Renal cortical epithelial cell (primary cell): ENCODE results near the gene TTC33. TPM values are rescaled to one million over a fixed set of nuclear protein-coding genes. Genes with fewer than 3 reads are reported as not detected.
"Not testable (repeated sequence)": the region's sequence is repeated elsewhere in the genome, so short reads cannot be mapped to it uniquely, and the experiment has no call there.

ENCODE experiments used
- DNase-seq: peaks from one replicate; pipeline ENCODE4 v3.0.0-alpha.2; 2011; ENCODE audit warnings: low read depth
- total RNA-seq: library from RNA; depleted of rRNA; stranded (reverse); fragments of >200 nt; gene quantifications from 2 replicates; pipeline ENCODE4 v1.2.3, GENCODE V29; 2014

Gene TTC33
- 18.8 and 22.7 TPM in 2 replicates for total RNA-seq

- peak; percentile 85 for DNase-seq
These were observed at the start of gene TTC33 for GRCh38 chr5:40755407-40756365. Gene TTC33, minus strand, starts transcription at chr5:40755961. Its CDS starts 8,943 bp downstream, at chr5:40747018.

GRCh38 chr5:40801771-40802562, 46.2 kb upstream of the TTC33 start:
- DNase-seq, result no peak

- DNase-seq, result no peak
These were observed 43.5 kb upstream of the TTC33 start for GRCh38 chr5:40799258-40799657.

- DNase-seq, result no peak
These were observed 43.0 kb upstream of the TTC33 start for GRCh38 chr5:40798801-40799210.

- peak; percentile 50 for DNase-seq
These were observed 42.4 kb upstream of the TTC33 start, which contains the start of gene PRKAA1 for GRCh38 chr5:40798012-40798800. Gene PRKAA1, minus strand, starts transcription at chr5:40798374. Its CDS starts 185 bp downstream, at chr5:40798189.

GRCh38 chr5:40797273-40798011, 41.7 kb upstream of the TTC33 start:
- DNase-seq, result peak; percentile 46

GRCh38 chr5:40796487-40796889, 40.7 kb upstream of the TTC33 start:
- DNase-seq, result peak; percentile 59

GRCh38 chr5:40794877-40795276, 39.1 kb upstream of the TTC33 start:
- DNase-seq, result not testable (repeated sequence)

- not testable (repeated sequence) for DNase-seq
These were observed 38.6 kb upstream of the TTC33 start for GRCh38 chr5:40794340-40794739.

GRCh38 chr5:40792691-40793090, 36.9 kb upstream of the TTC33 start:
- DNase-seq, result not testable (repeated sequence)

GRCh38 chr5:40791715-40792139, 36.0 kb upstream of the TTC33 start:
- no peak for DNase-seq

GRCh38 chr5:40790947-40791593, 35.3 kb upstream of the TTC33 start:
- DNase-seq, result no peak

GRCh38 chr5:40788941-40789340, 33.2 kb upstream of the TTC33 start:
- DNase-seq, result not testable (repeated sequence)

- DNase-seq, result no peak
These were observed 32.2 kb upstream of the TTC33 start for GRCh38 chr5:40787986-40788385.

GRCh38 chr5:40786664-40787063, 30.9 kb upstream of the TTC33 start:
- DNase-seq, result not testable (repeated sequence)

- no peak for DNase-seq
These were observed 29.2 kb upstream of the TTC33 start for GRCh38 chr5:40784916-40785315.

- DNase-seq, result peak; percentile 55
These were observed 28.4 kb upstream of the TTC33 start for GRCh38 chr5:40784027-40784653.

GRCh38 chr5:40781843-40782409, 26.2 kb upstream of the TTC33 start:
- peak; percentile 61 for DNase-seq

- DNase-seq, result no peak
These were observed 25.1 kb upstream of the TTC33 start for GRCh38 chr5:40780858-40781257.
